Liver (tissue), 1 donor: ENCODE data around the gene DLX6.

Experiments used
- REST ChIP-seq: IDR thresholded peaks from 2 replicates; pipeline ENCODE4 v1.6.1; 2016; ENCODE audit warnings: antibody characterized with exemption, mild to moderate bottlenecking
- YY1 ChIP-seq: IDR thresholded peaks from 2 replicates; pipeline ENCODE4 v1.6.1; 2016; ENCODE audit warnings: antibody characterized with exemption, mild to moderate bottlenecking

- TF ChIP-seq REST = no peak
- TF ChIP-seq YY1 = no peak
These were observed 11.2 kb downstream of the DLX6 start for GRCh38 chr7:97016381-97017191.
